ENCODE data around the gene PRLR.

The PRLR gene

DNA sequence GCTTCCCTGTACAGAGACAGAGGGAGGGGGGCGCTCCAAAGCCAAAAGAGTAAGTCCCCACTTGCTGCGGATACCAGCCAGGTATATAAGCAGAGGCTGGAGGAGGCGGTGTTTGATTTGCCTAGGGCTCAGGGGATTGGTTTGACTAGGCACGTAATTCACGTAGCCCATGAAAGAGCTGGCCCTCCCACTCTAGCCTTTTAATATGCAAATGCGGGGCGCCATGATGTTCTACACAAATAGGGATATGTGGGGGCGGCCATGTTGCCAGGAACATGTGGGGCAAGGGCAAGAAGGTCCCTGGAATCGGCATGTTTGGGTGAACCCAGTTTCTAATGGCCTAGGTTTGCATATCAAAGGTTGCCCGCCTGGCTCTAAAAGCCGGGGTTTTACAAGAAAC is 3.3 kb upstream of the PRLR start:
- no peak for DNase-seq

- DNase-seq, result no peak
Observed at GRCh38 chr5:35233121-35233520, 2.8 kb upstream of the PRLR start.

DNA sequence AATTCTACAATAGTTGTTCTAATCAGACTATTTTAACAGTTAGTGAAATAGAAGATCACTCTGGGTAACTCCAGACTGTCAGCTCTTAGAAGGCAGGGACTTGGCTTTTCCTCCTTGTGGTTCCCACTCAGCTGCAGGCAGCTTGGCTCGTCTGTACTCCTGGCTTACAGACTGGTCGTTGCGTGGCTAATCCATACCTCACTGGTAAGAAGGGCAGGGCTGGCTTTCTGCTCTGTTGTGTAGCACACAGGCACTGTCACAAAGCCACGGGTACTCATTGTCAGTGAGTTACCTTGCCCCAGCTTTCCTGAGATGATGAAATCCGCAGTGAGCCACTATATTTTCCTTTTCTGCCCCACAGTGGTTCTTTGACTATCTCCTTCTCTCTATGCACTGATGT is 1.8 kb upstream of the PRLR start:
- no peak for DNase-seq

DNA sequence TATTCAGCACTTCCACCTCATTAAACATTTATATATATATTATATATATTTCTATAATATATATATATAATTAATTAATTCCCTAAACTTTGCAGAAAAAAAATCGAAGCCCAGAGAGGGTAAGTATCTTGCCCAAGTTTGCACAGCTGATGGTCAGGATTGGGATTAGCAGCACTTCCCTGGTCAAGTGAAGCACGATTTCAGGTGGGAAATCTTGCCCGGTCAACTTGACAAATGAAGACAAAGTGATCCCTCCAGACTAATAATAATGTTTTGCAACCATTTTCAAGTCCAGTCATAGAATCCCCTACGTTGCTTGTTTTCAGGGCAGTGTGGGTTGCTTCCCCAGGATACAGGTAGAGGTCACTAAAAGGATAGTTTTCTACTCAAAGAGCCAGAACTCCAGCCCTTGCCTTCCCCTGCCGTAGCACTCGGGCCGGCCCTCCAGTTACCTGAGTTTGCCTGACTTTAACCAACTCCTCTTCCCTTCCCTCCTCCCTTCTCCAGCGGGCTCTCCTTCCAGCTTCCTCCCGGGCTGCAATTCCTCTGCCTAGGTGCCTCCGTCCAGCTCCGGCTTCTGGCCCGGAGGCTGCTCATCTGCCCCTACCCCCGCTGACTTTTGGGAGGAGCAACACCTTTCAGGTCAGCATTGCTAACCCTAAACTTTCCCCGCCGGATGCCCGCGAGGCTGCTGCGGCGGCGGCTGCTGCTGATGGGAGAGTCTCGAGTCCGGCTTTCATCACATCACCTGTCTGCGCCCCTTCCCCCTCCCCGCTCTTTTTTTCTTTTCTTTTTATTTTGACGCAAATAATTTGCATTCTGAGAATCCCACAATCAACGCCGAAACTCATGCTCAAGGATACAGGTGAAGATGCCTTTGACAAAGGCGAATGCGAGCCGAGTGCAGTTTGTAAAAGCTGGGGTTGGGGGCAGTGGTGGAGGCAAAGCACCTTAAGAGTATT is 930 bp downstream of the PRLR start:
- no peak for DNase-seq

- no peak for DNase-seq
Observed at GRCh38 chr5:35228310-35228709, 2.0 kb downstream of the PRLR start.

- no peak for DNase-seq
Observed at GRCh38 chr5:35227720-35228119, 2.6 kb downstream of the PRLR start.

- DNase-seq, result no peak
Observed at GRCh38 chr5:35223787-35224395, 6.4 kb downstream of the PRLR start.

- DNase-seq, result no peak
Observed at GRCh38 chr5:35220967-35221366, 9.3 kb downstream of the PRLR start.

DNA sequence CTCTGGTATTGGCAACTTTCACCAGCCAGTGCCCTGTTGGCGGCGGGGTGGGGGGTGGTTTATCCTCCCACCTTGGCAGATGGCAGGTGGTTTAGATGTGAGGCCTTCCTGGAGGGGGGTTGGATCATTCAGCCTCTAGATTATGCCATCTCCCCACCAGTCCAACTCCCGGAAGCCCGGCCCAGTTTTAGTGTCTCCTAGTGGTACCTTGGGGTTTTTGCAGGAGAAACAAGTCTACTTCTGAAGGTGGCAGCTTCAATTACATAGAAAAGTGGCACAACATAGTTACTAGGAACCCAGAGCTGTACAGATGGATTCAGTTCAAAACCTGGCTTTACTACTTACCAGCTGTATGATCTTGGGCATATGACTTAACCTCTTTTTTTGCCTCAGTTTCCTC is 11.3 kb downstream of the PRLR start:
- DNase-seq, result no peak

DNA sequence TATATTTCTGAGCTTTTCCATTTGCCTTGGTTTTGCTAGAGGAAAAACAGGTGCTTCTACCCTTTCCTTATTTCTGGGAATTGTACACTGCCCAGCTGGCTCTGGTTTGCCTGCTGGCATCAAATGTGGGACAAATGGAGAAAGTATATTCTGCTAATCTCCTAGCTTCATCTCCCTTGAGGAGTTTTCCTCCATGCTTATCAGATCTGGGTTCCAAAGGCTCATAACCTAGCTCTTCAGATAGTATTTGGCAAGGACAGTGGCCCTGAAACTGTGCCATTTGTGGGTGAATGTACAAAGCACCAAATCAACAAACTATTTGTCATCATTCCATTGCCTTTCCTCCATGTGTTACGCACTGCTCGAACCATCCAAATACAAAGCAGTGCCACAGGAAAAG is 16.2 kb downstream of the PRLR start:
- DNase-seq, result no peak

DNA sequence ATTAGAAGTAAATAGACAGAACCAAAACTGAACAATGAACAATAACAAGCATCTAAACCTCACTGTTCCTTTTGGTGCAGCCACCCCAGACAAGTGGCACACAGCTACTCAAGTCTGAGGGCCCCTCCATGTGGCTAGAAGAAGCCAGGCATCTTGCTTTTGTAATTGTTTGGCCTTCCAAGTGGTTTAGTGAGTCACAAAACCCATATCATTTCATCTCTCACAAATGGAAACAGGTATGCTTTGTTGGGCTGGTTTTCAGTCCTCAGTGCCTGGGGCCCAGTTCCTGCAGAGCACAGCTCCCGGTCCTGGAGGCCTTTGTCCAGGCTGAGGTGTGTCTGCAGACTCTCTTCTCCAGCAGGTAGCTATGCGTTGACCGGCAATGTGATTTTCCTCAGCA is 16.7 kb downstream of the PRLR start:
- DNase-seq, result no peak

GRCh38 chr5:35212122-35212982 is 17.9 kb downstream of the PRLR start:
- DNase-seq, result no peak

- no peak for DNase-seq
Observed at GRCh38 chr5:35209862-35210261, 20.4 kb downstream of the PRLR start.

DNA sequence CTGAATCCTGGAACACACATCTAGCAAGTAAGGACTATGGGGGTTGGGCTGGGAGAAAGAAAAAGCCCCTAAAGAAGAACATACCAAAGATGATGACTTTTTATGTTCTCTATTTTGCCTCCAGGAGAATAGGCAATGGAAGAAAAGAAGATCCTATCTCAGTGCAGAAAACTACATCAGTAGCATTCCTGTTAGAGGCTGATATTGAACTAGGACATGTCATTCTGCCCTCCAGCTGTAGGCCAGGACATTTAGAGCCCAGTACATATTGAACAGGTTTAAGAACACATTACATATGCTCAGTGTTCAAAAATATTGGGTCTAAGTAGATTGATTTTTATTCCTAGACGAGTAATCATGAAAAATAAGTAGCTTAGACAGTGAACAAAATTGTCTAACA is 24.7 kb downstream of the PRLR start:
- DNase-seq, result no peak

- DNase-seq, result peak; percentile 27
Observed at GRCh38 chr5:35205186-35205585, 25.1 kb downstream of the PRLR start.

DNA sequence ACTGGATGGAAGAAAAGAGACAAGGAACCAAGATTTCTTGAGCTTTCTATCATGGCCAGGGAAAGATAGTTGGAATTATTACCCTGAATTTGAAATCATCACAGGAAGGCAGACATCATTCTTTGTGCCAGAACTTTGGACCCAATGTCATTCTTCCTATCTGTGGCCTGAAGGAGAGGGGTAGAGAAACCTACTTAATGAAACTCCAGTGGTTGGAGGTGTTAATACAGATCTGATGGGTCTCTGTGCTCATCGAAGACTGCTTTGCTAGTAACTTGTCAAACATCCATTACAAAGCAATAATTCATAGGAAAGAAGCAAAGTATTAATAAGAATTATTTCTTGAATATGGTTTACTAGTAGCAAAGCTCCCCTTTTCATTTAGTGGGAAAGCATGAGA is 26.9 kb downstream of the PRLR start:
- DNase-seq, result no peak

GRCh38 chr5:35202319-35203111 is 27.8 kb downstream of the PRLR start:
- peak; percentile 30 for DNase-seq

GRCh38 chr5:35201291-35201690 is 29.0 kb downstream of the PRLR start:
- DNase-seq, result no peak

DNA sequence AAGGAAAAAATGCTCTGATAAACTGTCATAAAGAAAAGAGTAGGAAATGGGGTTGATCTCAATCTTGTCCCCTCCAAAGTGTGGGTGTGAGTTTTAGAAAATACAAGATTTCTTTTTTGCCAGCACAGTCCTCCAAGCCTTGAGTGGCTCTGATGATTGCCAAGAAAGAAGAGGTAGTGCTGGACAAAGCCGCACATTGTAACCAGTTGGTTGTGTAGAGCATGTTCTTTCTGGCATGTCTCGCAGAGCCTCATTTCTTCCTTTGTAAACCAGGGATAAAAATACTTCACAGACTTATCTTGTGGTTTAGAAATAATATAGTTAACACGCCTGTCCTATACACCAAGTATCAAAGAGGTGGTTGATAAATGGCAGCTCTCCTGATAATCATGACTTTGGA is 30.4 kb downstream of the PRLR start:
- no peak for DNase-seq

DNA sequence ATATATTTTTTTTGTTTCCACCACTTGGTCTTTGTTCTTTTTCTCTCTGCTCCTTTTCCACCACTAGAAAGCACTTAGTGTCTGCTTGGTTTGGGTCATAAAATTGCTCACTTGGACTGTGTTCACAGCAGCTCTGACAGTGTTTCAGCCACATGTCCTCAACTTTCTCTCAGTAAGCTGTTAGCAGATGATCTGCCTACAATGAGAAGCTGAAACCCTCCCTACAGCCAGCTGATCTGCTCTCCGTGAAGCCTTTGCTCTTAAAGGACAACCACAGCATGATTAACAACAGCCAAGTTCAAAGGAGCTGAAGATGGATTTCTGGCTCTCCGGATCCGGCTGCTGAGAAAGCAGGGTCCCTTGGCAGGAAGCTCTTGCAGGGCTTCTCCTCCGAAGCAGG is 31.6 kb downstream of the PRLR start:
- peak; percentile 78 for DNase-seq

GRCh38 chr5:35198075-35198474 is 32.2 kb downstream of the PRLR start:
- DNase-seq, result peak; percentile 64

DNA sequence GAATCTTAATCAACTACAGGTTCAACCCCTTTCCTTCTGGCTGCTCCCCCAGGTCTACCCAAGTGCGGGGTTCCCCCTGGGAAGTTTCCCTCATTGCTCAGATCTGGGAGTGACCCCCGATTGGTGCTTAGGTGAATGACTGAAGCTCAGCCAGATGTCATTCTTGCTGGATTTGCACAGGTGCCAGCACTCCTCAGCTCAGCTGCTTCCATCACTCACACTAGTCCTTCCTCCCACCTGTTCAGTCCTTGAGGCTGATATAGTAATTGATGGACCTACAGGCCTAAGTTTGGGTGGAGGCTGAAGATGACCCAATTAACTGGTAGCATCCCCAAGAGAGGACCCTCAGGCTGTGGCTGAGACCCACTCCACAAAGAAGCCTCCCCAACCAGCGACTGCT is 32.9 kb downstream of the PRLR start:
- no peak for DNase-seq
